Measurements from ENCODE around the gene GALNT18.

Gene GALNT18

GRCh38 chr11:11382858-11383532, 238.8 kb downstream of the GALNT18 start:
- TF ChIP-seq ZFP3 (CRISPR knock-in tag; IDR thresholded peaks at IDR 0.05): no peak
- TF ChIP-seq ARNTL (CRISPR knock-in tag; IDR thresholded peaks at IDR 0.05; ENCODE audit: borderline replicate concordance, low read depth): no peak
- TF ChIP-seq TCF4 (CRISPR knock-in tag; IDR thresholded peaks at IDR 0.05; ENCODE audit: borderline replicate concordance): no peak
- TF ChIP-seq ISL1 (CRISPR knock-in tag; IDR thresholded peaks at IDR 0.05): no peak
- TF ChIP-seq POU6F1 (CRISPR knock-in tag; IDR thresholded peaks at IDR 0.05; ENCODE audit: borderline replicate concordance, low read depth): no peak
- TF ChIP-seq ZNF70 (CRISPR knock-in tag; IDR thresholded peaks at IDR 0.05): no peak
- no peak for TF ChIP-seq CSDC2 (CRISPR knock-in tag; IDR thresholded peaks at IDR 0.05)
- no peak for TF ChIP-seq ESRRG (CRISPR knock-in tag; IDR thresholded peaks at IDR 0.05)
- no peak for TF ChIP-seq RARB (CRISPR knock-in tag; IDR thresholded peaks at IDR 0.05)
- no peak for TF ChIP-seq ZC3H10 (CRISPR knock-in tag; IDR thresholded peaks at IDR 0.05)
- no peak for TF ChIP-seq CREB5 (CRISPR knock-in tag; IDR thresholded peaks at IDR 0.05; ENCODE audit: low read depth)
- no peak for TF ChIP-seq ZNF565 (CRISPR knock-in tag; conservative IDR thresholded peaks at IDR 0.05; ENCODE audit: low read depth)
- TF ChIP-seq SNAI2 (CRISPR knock-in tag; IDR thresholded peaks at IDR 0.05): no peak
- no peak for TF ChIP-seq ZNF8 (CRISPR knock-in tag; IDR thresholded peaks at IDR 0.05)
- TF ChIP-seq CSRNP3 (CRISPR knock-in tag; IDR thresholded peaks at IDR 0.05): no peak
- TF ChIP-seq PATZ1 (CRISPR knock-in tag; IDR thresholded peaks at IDR 0.05; ENCODE audit: borderline replicate concordance): no peak
- no peak for TF ChIP-seq TSHZ2 (CRISPR knock-in tag; IDR thresholded peaks at IDR 0.05)
- no peak for ATAC-seq

GRCh38 chr11:11381471-11382105, 240.2 kb downstream of the GALNT18 start:
- ATAC-seq: no peak
- TF ChIP-seq ESRRG (CRISPR knock-in tag; IDR thresholded peaks at IDR 0.05): no peak
- TF ChIP-seq PPARA (CRISPR knock-in tag; IDR thresholded peaks at IDR 0.05; ENCODE audit: borderline replicate concordance): no peak
- TF ChIP-seq ZC3H10 (CRISPR knock-in tag; IDR thresholded peaks at IDR 0.05): no peak
- no peak for TF ChIP-seq GLIS3 (CRISPR knock-in tag; IDR thresholded peaks at IDR 0.05)
- TF ChIP-seq ZFP3 (CRISPR knock-in tag; IDR thresholded peaks at IDR 0.05): no peak
- no peak for TF ChIP-seq SNAI2 (CRISPR knock-in tag; IDR thresholded peaks at IDR 0.05)
- TF ChIP-seq TSHZ2 (CRISPR knock-in tag; IDR thresholded peaks at IDR 0.05): no peak
- TF ChIP-seq BACH2 (CRISPR knock-in tag; IDR thresholded peaks at IDR 0.05; ENCODE audit: borderline replicate concordance): no peak
- TF ChIP-seq CSDC2 (CRISPR knock-in tag; IDR thresholded peaks at IDR 0.05): no peak
- TF ChIP-seq ISL1 (CRISPR knock-in tag; IDR thresholded peaks at IDR 0.05): no peak
- no peak for TF ChIP-seq POU6F1 (CRISPR knock-in tag; IDR thresholded peaks at IDR 0.05; ENCODE audit: borderline replicate concordance, low read depth)

All from SK-N-SH treated with all-trans-retinoic acid at 6 μM for 48 hours (cell line).